SK-N-SH (cell line): ENCODE measurements around the gene SIGLEC1. TPM values are rescaled to one million over a fixed set of nuclear protein-coding genes. Genes with fewer than 3 reads are reported as not detected.

Experiments used
- CTCF ChIA-PET: fragments of 300-600, 350-600 bp; formaldehyde crosslinking; extraction: SDS; loops from one replicate; lab custom pipeline; 2021; lab: Yijun Ruan, JAX
- POLR2A ChIA-PET: fragments of 350-600 bp; sonication (Branson Sonifier 250); formaldehyde crosslinking; extraction: SDS; loops from one replicate; lab custom pipeline; 2020; ENCODE audit warnings: antibody characterized with exemption, inconsistent platforms; lab: Yijun Ruan, JAX
- DNase-seq: peaks from one replicate; pipeline ENCODE4 v3.0.0; 2012
- H2AFZ ChIP-seq: fragments of 200-600 bp; sonication (generic); 2 replicates; pipeline ENCODE4 v1.8.1; 2016; ENCODE audit warnings: antibody characterized with exemption, mild to moderate bottlenecking, low read depth
- H3F3A ChIP-seq: fragments of 200-600 bp; sonication (generic); replicated peaks from 2 replicates; pipeline ENCODE3; 2016; ENCODE audit warnings: antibody characterized with exemption, mild to moderate bottlenecking; ENCODE audit not compliant: insufficient read depth
- H3K27ac ChIP-seq, 2 experiments: fragments of 200-500 bp in 1 of 2; fragments of 200-600 bp in 1 of 2; sonication (Bioruptor generic) in 1 of 2; sonication (generic), shearing (Covaris generic) in 1 of 2; 2 replicates each; pipeline versions ENCODE4 v1.5.1 to v1.6.1; 2014 to 2016; ENCODE audit warnings: low read depth in 2 of 2, inconsistent platforms in 1 of 2, low read length in 1 of 2, mild to moderate bottlenecking in 1 of 2, mixed read lengths in 1 of 2
- H3K27me3 ChIP-seq: fragments of 200-600 bp; sonication (generic), shearing (Covaris generic); 2 replicates; pipeline ENCODE4 v1.6.1; 2016; ENCODE audit warnings: mixed run types; ENCODE audit not compliant: insufficient read depth
- H3K36me3 ChIP-seq, 2 experiments: fragments of 200-500 bp in 1 of 2; fragments of 200-600 bp in 1 of 2; sonication (Bioruptor generic) in 1 of 2; sonication (generic) in 1 of 2; replicated peaks in 1 of 2; 2 replicates each; pipeline versions ENCODE3 to v1.5.1; 2014 to 2016; ENCODE audit warnings: low read length in 1 of 2, mild to moderate bottlenecking in 1 of 2; ENCODE audit not compliant: insufficient read depth in 2 of 2, control insufficient read depth in 1 of 2
- H3K4me1 ChIP-seq, 2 experiments: fragments of 200-500 bp in 1 of 2; fragments of 200-600 bp in 1 of 2; sonication (Bioruptor generic) in 1 of 2; sonication (generic), shearing (Covaris generic) in 1 of 2; 2 replicates each; pipeline versions ENCODE4 v1.5.1 to v1.6.1; 2014 to 2016; ENCODE audit warnings: low read depth in 1 of 2, low read length in 1 of 2, mixed run types in 1 of 2; ENCODE audit not compliant: insufficient read depth in 2 of 2, control insufficient read depth in 1 of 2
- H3K4me2 ChIP-seq: fragments of 200-600 bp; sonication (generic), shearing (Covaris generic); 2 replicates; pipeline ENCODE4 v1.6.1; 2017; ENCODE audit warnings: mixed run types
- H3K4me3 ChIP-seq, 2 experiments: fragments of 200-500 bp in 1 of 2; fragments of 200-600 bp in 1 of 2; sonication (Bioruptor generic) in 1 of 2; sonication (generic), shearing (Covaris generic) in 1 of 2; 2 replicates each; pipeline versions ENCODE4 v1.5.1 to v1.8.1; 2014 to 2016; ENCODE audit warnings: low read depth in 2 of 2, inconsistent platforms in 1 of 2, low read length in 1 of 2, mild to moderate bottlenecking in 1 of 2, mixed read lengths in 1 of 2, moderate library complexity in 1 of 2
- H3K79me2 ChIP-seq: fragments of 200-600 bp; sonication (generic); 2 replicates; pipeline ENCODE4 v1.8.1; 2017; ENCODE audit warnings: mild to moderate bottlenecking; ENCODE audit not compliant: insufficient read depth
- H3K9ac ChIP-seq: fragments of 200-600 bp; sonication (generic); 2 replicates; pipeline ENCODE4 v1.6.1; 2017; ENCODE audit warnings: mixed run types
- H3K9me2 ChIP-seq: fragments of 200-600 bp; sonication (generic); 2 replicates; pipeline ENCODE4 v1.6.1; 2017; ENCODE audit warnings: mixed run types
- H3K9me3 ChIP-seq: fragments of 200-600 bp; sonication (generic); 2 replicates; pipeline ENCODE4 v1.6.1; 2017; ENCODE audit warnings: mixed run types, mild to moderate bottlenecking, moderate library complexity
- H4K20me1 ChIP-seq: fragments of 200-600 bp; sonication (generic); 2 replicates; pipeline ENCODE4 v1.6.1; 2017; ENCODE audit warnings: mild to moderate bottlenecking, mixed run types; ENCODE audit not compliant: insufficient read depth
- CHD2 ChIP-seq: fragments of 150-350 bp; IDR thresholded peaks from 2 replicates; pipeline ENCODE4 v1.6.1; 2018; ENCODE audit warnings: low read length; ENCODE audit not compliant: partially characterized antibody
- ELF1 ChIP-seq: IDR thresholded peaks from 2 replicates; pipeline ENCODE4 v1.4.0; 2012
- EP300 ChIP-seq, 2 experiments: IDR thresholded peaks; 2 replicates each; pipeline versions ENCODE4 v1.4.0 to v1.6.1; 2012; ENCODE audit warnings: borderline replicate concordance in 1 of 2, low read depth in 1 of 2, low read length in 1 of 2
- EZH2phosphoT487 ChIP-seq: fragments of 200-600 bp; sonication (generic); IDR thresholded peaks from 2 replicates; pipeline ENCODE4 v1.6.1; 2017; ENCODE audit warnings: low read depth, mixed run types, mild to moderate bottlenecking, antibody characterized with exemption, moderate library complexity, borderline replicate concordance
- FOSL2 ChIP-seq: IDR thresholded peaks from 2 replicates; pipeline ENCODE4 v1.4.0; 2012; ENCODE audit warnings: low read depth, mild to moderate bottlenecking, moderate library complexity, borderline replicate concordance
- FOXJ3 ChIP-seq: sonication (generic); formaldehyde crosslinking; IDR thresholded peaks from 2 replicates; pipeline ENCODE4 v1.5.1; 2020; ENCODE audit warnings: mild to moderate bottlenecking, missing genetic modification reagents
- GABPA ChIP-seq: IDR thresholded peaks from 2 replicates; pipeline ENCODE4 v1.4.0; 2012; ENCODE audit warnings: low read depth, mild to moderate bottlenecking
- JUND ChIP-seq: IDR thresholded peaks from 2 replicates; pipeline ENCODE4 v1.4.0; 2012
- MAX ChIP-seq: IDR thresholded peaks from 2 replicates; pipeline ENCODE4 v1.4.0; 2012; ENCODE audit warnings: low read depth
- PBX3 ChIP-seq: IDR thresholded peaks from 2 replicates; pipeline ENCODE4; 2012
- RAD21 ChIP-seq: IDR thresholded peaks from 2 replicates; pipeline ENCODE4 v1.6.1; 2012; ENCODE audit warnings: mild to moderate bottlenecking, low read length
- RFX5 ChIP-seq: IDR thresholded peaks from 2 replicates; pipeline ENCODE4 v1.6.1; 2012; ENCODE audit warnings: mild to moderate bottlenecking, improper control_type of control experiment, low read length
- RXRA ChIP-seq: IDR thresholded peaks from 2 replicates; pipeline ENCODE4 v1.4.0; 2012; ENCODE audit warnings: low read depth, mild to moderate bottlenecking, borderline replicate concordance
- TAF1 ChIP-seq: IDR thresholded peaks from 2 replicates; pipeline ENCODE4 v1.6.1; 2012; ENCODE audit warnings: low read depth, mild to moderate bottlenecking, low read length, moderate library complexity, borderline replicate concordance
- TCF12 ChIP-seq: IDR thresholded peaks from 2 replicates; pipeline ENCODE4 v1.4.0; 2012
- WGBS: methylation state at CpG from one replicate; pipeline ENCODE4 v1.1.6; 2017; ENCODE audit warnings: low lambda C conversion rate; 5-methylcytosine and 5-hydroxymethylcytosine counted together
- polyA plus RNA-seq, 3 experiments: library from polyadenylated mRNA; depleted of rRNA; stranded (reverse); fragments of >200 nt; gene quantifications; 2 replicates each; pipeline ENCODE4 v1.2.3, GENCODE V29; 2012
- TF ChIP-seq, protein P1 (sequence below): fragments of 200-600 bp; sonication (generic); IDR thresholded peaks from 2 replicates; pipeline ENCODE4 v1.6.1; 2017; ENCODE audit warnings: antibody characterized with exemption, mild to moderate bottlenecking, moderate library complexity

The SIGLEC1 gene
- polyA plus RNA-seq, 1 of the 3 experiments (the other 2 are of a cell fraction) = not detected

DNA sequence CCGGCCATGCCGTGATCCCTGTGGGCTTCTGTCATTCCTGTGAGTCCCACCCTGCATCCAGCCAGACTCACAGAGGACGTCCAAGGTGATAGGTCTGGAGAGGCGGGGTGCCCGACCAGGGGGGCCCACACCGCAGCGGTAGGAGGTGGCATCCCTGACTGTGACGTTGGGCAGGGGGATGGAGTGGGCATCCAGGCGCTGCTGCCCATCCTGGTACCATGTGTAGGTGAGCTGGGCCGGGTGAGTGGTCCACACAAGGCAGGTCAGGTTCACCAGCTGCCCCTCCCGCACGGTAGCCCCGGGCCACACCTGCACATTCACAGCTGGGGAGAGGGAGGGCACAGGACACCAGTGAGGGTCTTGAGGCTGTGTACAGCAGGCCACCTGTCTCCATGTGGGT is 19.0 kb downstream of the SIGLEC1 start (continued):
- TF ChIP-seq, protein P1, sequence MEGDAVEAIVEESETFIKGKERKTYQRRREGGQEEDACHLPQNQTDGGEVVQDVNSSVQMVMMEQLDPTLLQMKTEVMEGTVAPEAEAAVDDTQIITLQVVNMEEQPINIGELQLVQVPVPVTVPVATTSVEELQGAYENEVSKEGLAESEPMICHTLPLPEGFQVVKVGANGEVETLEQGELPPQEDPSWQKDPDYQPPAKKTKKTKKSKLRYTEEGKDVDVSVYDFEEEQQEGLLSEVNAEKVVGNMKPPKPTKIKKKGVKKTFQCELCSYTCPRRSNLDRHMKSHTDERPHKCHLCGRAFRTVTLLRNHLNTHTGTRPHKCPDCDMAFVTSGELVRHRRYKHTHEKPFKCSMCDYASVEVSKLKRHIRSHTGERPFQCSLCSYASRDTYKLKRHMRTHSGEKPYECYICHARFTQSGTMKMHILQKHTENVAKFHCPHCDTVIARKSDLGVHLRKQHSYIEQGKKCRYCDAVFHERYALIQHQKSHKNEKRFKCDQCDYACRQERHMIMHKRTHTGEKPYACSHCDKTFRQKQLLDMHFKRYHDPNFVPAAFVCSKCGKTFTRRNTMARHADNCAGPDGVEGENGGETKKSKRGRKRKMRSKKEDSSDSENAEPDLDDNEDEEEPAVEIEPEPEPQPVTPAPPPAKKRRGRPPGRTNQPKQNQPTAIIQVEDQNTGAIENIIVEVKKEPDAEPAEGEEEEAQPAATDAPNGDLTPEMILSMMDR = no peak
- no peak for TF ChIP-seq RAD21
- TF ChIP-seq, all 33 proteins: peak for 0

DNA sequence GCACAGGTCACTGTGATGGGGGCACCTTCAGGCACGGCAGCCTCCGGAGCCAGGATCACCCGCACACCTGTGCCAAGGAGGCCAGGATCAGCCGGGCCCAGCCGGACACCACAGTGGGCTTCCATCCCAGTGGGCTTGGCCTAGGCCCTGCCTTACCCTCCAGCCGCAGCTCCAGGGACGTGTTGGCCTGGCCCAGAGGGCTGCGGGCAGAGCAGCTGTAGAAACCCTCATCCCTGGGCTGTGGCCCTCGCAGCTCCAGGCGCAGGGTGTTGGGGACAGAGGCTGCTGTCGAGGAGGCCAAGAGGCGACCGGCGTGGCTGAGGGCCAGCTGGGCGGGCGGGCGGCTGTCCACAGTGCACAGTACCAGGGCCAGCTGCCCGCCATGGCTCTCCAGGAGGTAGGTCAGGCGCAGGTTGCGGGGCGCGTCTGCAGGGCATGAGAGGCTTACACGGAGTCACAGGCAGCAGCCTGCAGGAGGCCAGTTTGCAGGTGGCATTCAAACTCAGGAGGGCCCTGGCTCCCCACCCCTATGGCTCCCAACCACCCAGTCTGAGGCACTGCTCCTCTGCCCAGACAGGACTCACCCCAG is 19.6 kb downstream of the SIGLEC1 start:
- no peaks in the 10 kb centered on the region for H3F3A ChIP-seq
- no peak overlapping the region for H3K4me2 ChIP-seq
- TF ChIP-seq MAX = no peak
- TF ChIP-seq EZH2phosphoT487 = no peak
- no peak for TF ChIP-seq FOXJ3 (CRISPR knock-in tag)
- TF ChIP-seq, protein P1 = no peak
- no peak overlapping the region for H3K27ac ChIP-seq
- no peak overlapping the region for H3K4me3 ChIP-seq
- no peaks in the 10 kb centered on the region for H3K36me3 ChIP-seq
- H3K27me3 ChIP-seq = no peaks in the 10 kb centered on the region
- no peaks in the 10 kb centered on the region for H4K20me1 ChIP-seq
- H2AFZ ChIP-seq = no peak overlapping the region
- H3K9me3 ChIP-seq = no peaks in the 10 kb centered on the region
- H3K9ac ChIP-seq = no peak overlapping the region
- no peak for DNase-seq
- H3K79me2 ChIP-seq = no peaks in the 10 kb centered on the region
- POLR2A ChIA-PET = no interaction called here
- H3K9me2 ChIP-seq = no peaks in the 10 kb centered on the region
- H3K4me1 ChIP-seq = no peaks in the 10 kb centered on the region
- CTCF ChIA-PET = interaction anchor here (1.1 to 6.1 kb wide), 6 partner anchors 16 to 129 kb away, joined by 3 to 42 read pairs (median 6); no protein-coding TSS in a partner anchor
- 64% methylated on average over 5 of the region's 23 CpGs for whole genome bisulfite sequencing

DNA sequence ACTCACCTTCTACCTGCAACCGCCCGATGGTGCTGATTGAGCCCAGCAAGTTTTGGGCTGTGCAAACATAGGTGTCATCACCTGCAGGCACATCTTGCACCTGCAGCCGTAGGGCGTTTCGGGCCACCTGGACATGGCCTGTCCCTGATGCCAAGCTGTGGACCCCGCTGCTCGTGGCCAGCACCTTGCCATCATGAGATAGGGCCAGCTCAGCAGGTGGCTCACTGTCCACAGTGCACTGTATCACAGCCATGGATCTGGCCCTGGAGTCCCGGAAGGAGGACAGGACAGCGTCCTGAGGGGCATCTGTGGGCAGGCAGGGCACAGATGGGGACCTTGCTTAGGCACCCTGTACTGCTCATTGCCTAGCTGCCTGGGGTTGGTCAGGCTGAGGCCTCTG is 20.5 kb downstream of the SIGLEC1 start:
- Histone ChIP-seq H3K4me2 (no peak overlapping the region), H4K20me1 (no peaks in the 10 kb centered on the region), H3K9ac (no peak overlapping the region), H3K4me3 (no peak overlapping the region), H3K36me3 (no peaks in the 10 kb centered on the region), H2AFZ (no peak overlapping the region), H3K9me3 (no peaks in the 10 kb centered on the region), H3K79me2 (no peaks in the 10 kb centered on the region), H3K27ac (no peak overlapping the region), H3K9me2 (no peaks in the 10 kb centered on the region), H3K4me1 (no peaks in the 10 kb centered on the region), H3F3A (no peaks in the 10 kb centered on the region), H3K27me3 (no peaks in the 10 kb centered on the region)
- WGBS = 58% methylated on average over 7 of the region's 9 CpGs
- ChIA-PET CTCF (interaction anchor here (1.1 to 6.1 kb wide), 5 partner anchors 15 to 129 kb away, joined by 3 to 42 read pairs (median 8); no protein-coding TSS in a partner anchor), POLR2A (no interaction called here)
- TF ChIP-seq FOXJ3 (CRISPR knock-in tag) = no peak
- no peak for TF ChIP-seq RFX5
- no peak for TF ChIP-seq RAD21
- TF ChIP-seq RXRA = no peak
- TF ChIP-seq, protein P1 = no peak
- TF ChIP-seq CHD2 = no peak
- TF ChIP-seq PBX3 = no peak
- TF ChIP-seq TAF1 = no peak
- TF ChIP-seq GABPA = no peak
- TF ChIP-seq TCF12 = no peak
- TF ChIP-seq ELF1 = no peak
- no peak for TF ChIP-seq EP300 (IDR thresholded peaks at IDR 0.05; ENCODE audit: borderline replicate concordance in 1 of 2, low read depth in 1 of 2, low read length in 1 of 2)
- no peak for TF ChIP-seq JUND
- no peak for TF ChIP-seq FOSL2
- no peak for DNase-seq
